NCI-H446 (cell line): ENCODE measurements around the gene TSPAN6.

ENCODE experiments used
- DNase-seq, 2 experiments: peaks; one replicate each; lab custom pipeline; 2025; lab: John Stamatoyannopoulos, UW

The TSPAN6 gene

DNA sequence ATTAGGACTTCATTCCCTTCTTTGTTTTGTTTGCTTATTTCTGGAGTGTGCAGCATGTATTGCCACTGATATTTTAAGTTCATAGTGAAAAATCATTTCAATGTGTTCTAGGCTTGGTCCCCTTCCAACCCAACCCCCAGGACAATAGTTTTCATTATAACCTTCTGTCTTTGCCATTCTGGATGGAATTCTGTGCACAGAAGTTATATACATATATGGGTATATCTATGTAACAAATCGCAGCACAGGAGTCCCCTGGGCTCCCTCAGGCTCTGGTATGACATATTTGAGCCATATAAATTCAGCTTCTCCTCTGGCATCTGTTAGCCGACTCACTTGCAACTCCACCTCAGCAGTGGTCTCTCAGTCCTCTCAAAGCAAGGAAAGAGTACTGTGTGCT is 52.0 kb downstream of the TSPAN6 start, which contains the start of gene TNMD:
TSS of gene TNMD (plus strand) at position 326 of the 400 bp plus-strand sequence. CDS start 83 bp downstream, outside the sequence.
- DNase-seq: no peak
